Stomach (tissue), 4 donors: ENCODE results near the gene NRF1.
"Not testable (repeated sequence)": the region's sequence is repeated elsewhere in the genome, so short reads cannot be mapped to it uniquely, and the experiment has no call there.

Experiments
- POLR2A ChIP-seq, 4 donors: fragments of 450-650 bp; IDR thresholded peaks; one replicate each; pipeline ENCODE4 v1.6.1; 2016; ENCODE audit warnings: antibody characterized with exemption in 4 of 4, control low read depth in 2 of 4, mild to moderate bottlenecking in 1 of 4, moderate library complexity in 1 of 4
- POLR2AphosphoS5 ChIP-seq, 3 donors: sonication (generic); formaldehyde crosslinking; IDR thresholded peaks; one replicate each; pipeline ENCODE4 v1.6.1; 2016; ENCODE audit warnings: antibody characterized with exemption in 3 of 3
- TF ChIP-seq, protein P1 (sequence below), 7 experiments: fragments of 450-650 bp in 4 of 7; fragments of 200-600 bp in 3 of 7; sonication (generic) in 3 of 7; IDR thresholded peaks; one replicate each; pipeline ENCODE4 v1.5.1; 2016 to 2019; ENCODE audit warnings: antibody characterized with exemption in 7 of 7, control low read depth in 2 of 7, mild to moderate bottlenecking in 1 of 7

DNA sequence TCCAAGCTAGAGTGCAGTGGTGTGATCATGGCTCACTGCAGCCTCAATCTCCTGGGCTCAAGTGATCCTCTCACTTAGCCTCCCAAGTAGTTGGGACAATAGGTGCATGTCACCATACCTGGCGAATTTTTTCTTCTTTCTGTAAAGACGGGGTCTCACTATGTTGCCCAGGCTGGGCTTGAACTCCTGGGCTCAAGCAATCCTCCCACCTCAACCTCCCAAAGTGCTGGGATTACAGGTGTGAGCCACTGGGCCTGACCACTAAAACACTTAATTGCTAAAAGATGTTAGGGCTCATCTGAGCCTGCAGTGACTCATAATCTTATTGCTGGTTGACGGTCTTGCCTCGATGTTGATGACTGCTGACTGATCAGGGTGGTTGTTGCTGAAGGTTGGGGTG is 63.0 kb downstream of the NRF1 start:
- TF ChIP-seq, protein P1, sequence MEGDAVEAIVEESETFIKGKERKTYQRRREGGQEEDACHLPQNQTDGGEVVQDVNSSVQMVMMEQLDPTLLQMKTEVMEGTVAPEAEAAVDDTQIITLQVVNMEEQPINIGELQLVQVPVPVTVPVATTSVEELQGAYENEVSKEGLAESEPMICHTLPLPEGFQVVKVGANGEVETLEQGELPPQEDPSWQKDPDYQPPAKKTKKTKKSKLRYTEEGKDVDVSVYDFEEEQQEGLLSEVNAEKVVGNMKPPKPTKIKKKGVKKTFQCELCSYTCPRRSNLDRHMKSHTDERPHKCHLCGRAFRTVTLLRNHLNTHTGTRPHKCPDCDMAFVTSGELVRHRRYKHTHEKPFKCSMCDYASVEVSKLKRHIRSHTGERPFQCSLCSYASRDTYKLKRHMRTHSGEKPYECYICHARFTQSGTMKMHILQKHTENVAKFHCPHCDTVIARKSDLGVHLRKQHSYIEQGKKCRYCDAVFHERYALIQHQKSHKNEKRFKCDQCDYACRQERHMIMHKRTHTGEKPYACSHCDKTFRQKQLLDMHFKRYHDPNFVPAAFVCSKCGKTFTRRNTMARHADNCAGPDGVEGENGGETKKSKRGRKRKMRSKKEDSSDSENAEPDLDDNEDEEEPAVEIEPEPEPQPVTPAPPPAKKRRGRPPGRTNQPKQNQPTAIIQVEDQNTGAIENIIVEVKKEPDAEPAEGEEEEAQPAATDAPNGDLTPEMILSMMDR (IDR thresholded peaks at IDR 0.05) = not testable (repeated sequence)
- TF ChIP-seq POLR2A, POLR2AphosphoS5 (IDR thresholded peaks at IDR 0.05): not testable (repeated sequence)
